Naive thymus-derived CD4-positive, alpha-beta T cell (primary cell): Measurements from ENCODE around the gene HMX1. TPM values are rescaled to one million over a fixed set of nuclear protein-coding genes. Genes with fewer than 3 reads are reported as not detected.

Source experiments
- ATAC-seq: fragments of 150-1000 bp; cut with Tn5 transposase; 2 replicates; pipeline ENCODE4 v1.10.0; 2021; ENCODE audit warnings: mild to moderate bottlenecking, moderate library complexity
- CTCF ChIA-PET: fragments of 350-600 bp; sonication (Branson Sonifier 250); formaldehyde crosslinking; loops from one replicate; lab custom pipeline; 2021; ENCODE audit warnings: antibody characterized with exemption; lab: Charles Lee
- POLR2A ChIA-PET: fragments of 350-600 bp; sonication (Branson Sonifier 250); formaldehyde crosslinking; loops from one replicate; lab custom pipeline; 2021; ENCODE audit warnings: antibody characterized with exemption, inconsistent platforms; lab: Charles Lee
- DNase-seq, 9 donors: peaks; one replicate each; pipeline versions ENCODE4 v3.0.0 to v3.0.0-alpha.2; 2020 to 2022; ENCODE audit warnings: mixed read lengths in 1 of 9
- H3K27ac ChIP-seq: one replicate; pipeline ENCODE4 v1.7.0; 2013; ENCODE audit warnings: mild to moderate bottlenecking, low read depth, low read length, moderate library complexity
- H3K27me3 ChIP-seq, 2 donors: one replicate each; pipeline ENCODE4 v1.7.0; 2013; ENCODE audit warnings: low read length in 2 of 2, mild to moderate bottlenecking in 2 of 2, moderate library complexity in 2 of 2; ENCODE audit not compliant: control insufficient read depth in 2 of 2, insufficient read depth in 2 of 2
- H3K36me3 ChIP-seq, 3 experiments: 1 replicate in 2 of 3; 2 replicates in 1 of 3; pipeline ENCODE4 v1.7.0; 2013; ENCODE audit warnings: low read length in 3 of 3, mild to moderate bottlenecking in 3 of 3, moderate library complexity in 1 of 3; ENCODE audit not compliant: insufficient read depth in 3 of 3, control insufficient read depth in 2 of 3
- H3K4me1 ChIP-seq, 2 donors: one replicate each; pipeline ENCODE4 v1.7.0; 2013; ENCODE audit warnings: low read length in 2 of 2, mild to moderate bottlenecking in 2 of 2, moderate library complexity in 1 of 2; ENCODE audit not compliant: control insufficient read depth in 2 of 2, insufficient read depth in 2 of 2
- H3K4me3 ChIP-seq: 2 replicates; pipeline ENCODE4 v1.7.0; 2013; ENCODE audit warnings: mild to moderate bottlenecking, low read length
- H3K9me3 ChIP-seq, 3 experiments: 1 replicate in 2 of 3; 2 replicates in 1 of 3; pipeline ENCODE4 v1.7.0; 2013; ENCODE audit warnings: low read length in 3 of 3; ENCODE audit not compliant: control insufficient read depth in 2 of 3
- H3K27ac Mint-ChIP-seq, 9 donors: one replicate each; pipeline ENCODE4 v1.8.0; 2020 to 2022; ENCODE audit warnings: mixed read lengths in 9 of 9, mild to moderate bottlenecking in 8 of 9, moderate library complexity in 5 of 9, inconsistent platforms in 2 of 9
- H3K27me3 Mint-ChIP-seq, 5 donors: one replicate each; pipeline ENCODE4 v1.8.0; 2021 to 2022; ENCODE audit warnings: mixed read lengths in 5 of 5, mild to moderate bottlenecking in 1 of 5
- H3K36me3 Mint-ChIP-seq, 5 donors: one replicate each; pipeline ENCODE4 v1.8.0; 2020 to 2022; ENCODE audit warnings: mixed read lengths in 5 of 5, mild to moderate bottlenecking in 3 of 5, inconsistent platforms in 1 of 5
- H3K4me1 Mint-ChIP-seq, 7 donors: one replicate each; pipeline ENCODE4 v1.8.0; 2020 to 2022; ENCODE audit warnings: mixed read lengths in 7 of 7, mild to moderate bottlenecking in 3 of 7, inconsistent platforms in 1 of 7
- H3K4me3 Mint-ChIP-seq, 10 donors: one replicate each; pipeline ENCODE4 v1.8.0; 2020 to 2022; ENCODE audit warnings: mild to moderate bottlenecking in 10 of 10, mixed read lengths in 10 of 10, moderate library complexity in 6 of 10, inconsistent platforms in 2 of 10
- H3K9me3 Mint-ChIP-seq, 11 donors: one replicate each; pipeline ENCODE4 v1.8.0; 2020 to 2022; ENCODE audit warnings: mixed read lengths in 11 of 11, mild to moderate bottlenecking in 4 of 11, inconsistent platforms in 1 of 11, moderate library complexity in 1 of 11
- intact Hi-C, 2 donors: fragments of 100-400 bp; cut with micrococcal nuclease; formaldehyde crosslinking; loops; one replicate each; pipeline ENCODE4 v1.15.1; 2023
- polyA plus RNA-seq, 2 donors: library from polyadenylated mRNA; unstranded; fragments of 300-500 nt; fragmentation: Illumina TruSeq; gene quantifications; one replicate each; pipeline ENCODE4 v1.2.3, GENCODE V29; 2021
- total RNA-seq, 6 experiments: library from RNA in 5 of 6; stranded (reverse) in 5 of 6; gene quantifications; 1 replicate in 5 of 6; 2 replicates in 1 of 6; pipeline ENCODE4 v1.2.3 and lab custom pipeline; 2021 to 2026

HMX1 gene
- total and polyA plus RNA-seq, 7 experiments from 2014 or later, result not detected

DNA sequence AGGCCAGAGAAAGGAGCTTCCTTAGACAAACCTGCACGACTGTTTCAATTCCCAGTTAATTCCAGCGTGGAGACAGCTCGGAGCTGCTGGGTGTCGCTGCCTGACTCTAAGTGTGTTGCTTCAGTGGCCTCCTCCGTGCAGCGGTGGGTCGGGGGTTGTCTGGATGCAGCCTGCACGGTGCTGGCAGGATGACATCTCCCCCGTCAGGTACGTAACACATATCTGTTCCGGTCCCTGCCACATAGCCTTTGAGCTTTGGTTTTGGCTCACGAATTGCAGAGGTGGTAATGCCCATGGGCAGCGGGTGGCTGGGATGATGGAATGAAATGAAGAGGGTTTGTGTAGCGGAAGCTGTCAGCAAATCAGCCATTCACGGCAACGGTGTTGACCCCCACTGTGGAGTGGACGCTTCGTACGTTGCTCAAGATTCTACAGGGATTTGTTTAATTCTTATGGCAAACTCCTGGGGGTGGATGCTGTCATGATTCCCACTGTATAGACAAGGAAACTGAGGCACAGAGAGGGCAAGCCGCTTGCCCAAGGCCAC is 33.7 kb upstream of the HMX1 start:
- Mint-ChIP-seq H3K4me3 (no peak overlapping the region), H3K27ac (peak overlapping the region in 1 of 9 donors; percentile 10), H3K9me3 (peaks cover 2 to 18% (median 7%) of the 10 kb centered on the region in 11 donors), H3K27me3 (peaks cover 0 to 13% (median 0%) of the 10 kb centered on the region in 5 donors), H3K36me3 (peaks cover 0 to 3% (median 0%) of the 10 kb centered on the region in 5 donors), H3K4me1 (peaks cover 0 to 3% (median 0%) of the 10 kb centered on the region in 7 donors)
- POLR2A ChIA-PET, result no interaction called here
- Histone ChIP-seq H3K4me1 (no peaks in the 10 kb centered on the region), H3K36me3 (no peaks in the 10 kb centered on the region), H3K27ac (no peak overlapping the region), H3K27me3 (no peaks in the 10 kb centered on the region), H3K4me3 (no peak overlapping the region), H3K9me3 (peaks cover 0 to 11% (median 0%) of the 10 kb centered on the region in 3 experiments)
- DNase-seq, result no peak
- peak; percentile 14 for ATAC-seq
- CTCF ChIA-PET, result no interaction called here
- intact Hi-C loops, result no loop called here

GRCh38 chr4:8904666-8905065 is 33.0 kb upstream of the HMX1 start:
- Histone ChIP-seq H3K4me1 (no peaks in the 10 kb centered on the region), H3K4me3 (no peak overlapping the region), H3K36me3 (no peaks in the 10 kb centered on the region), H3K27me3 (no peaks in the 10 kb centered on the region), H3K27ac (no peak overlapping the region), H3K9me3 (peaks cover 0 to 11% (median 0%) of the 10 kb centered on the region in 3 experiments)
- POLR2A ChIA-PET, result no interaction called here
- intact Hi-C loops, result no loop called here
- CTCF ChIA-PET, result no interaction called here
- peaks cover 0 to 13% (median 0%) of the 10 kb centered on the region in 5 donors for H3K27me3 Mint-ChIP-seq
- no peak overlapping the region for H3K4me3 Mint-ChIP-seq
- peaks cover 2 to 18% (median 7%) of the 10 kb centered on the region in 11 donors for H3K9me3 Mint-ChIP-seq
- peaks cover 0 to 3% (median 0%) of the 10 kb centered on the region in 7 donors for H3K4me1 Mint-ChIP-seq
- ATAC-seq, result no peak
- peaks cover 0 to 3% (median 0%) of the 10 kb centered on the region in 5 donors for H3K36me3 Mint-ChIP-seq
- H3K27ac Mint-ChIP-seq, result peak overlapping the region in 1 of 9 donors; percentile 53
- no peak for DNase-seq

DNA sequence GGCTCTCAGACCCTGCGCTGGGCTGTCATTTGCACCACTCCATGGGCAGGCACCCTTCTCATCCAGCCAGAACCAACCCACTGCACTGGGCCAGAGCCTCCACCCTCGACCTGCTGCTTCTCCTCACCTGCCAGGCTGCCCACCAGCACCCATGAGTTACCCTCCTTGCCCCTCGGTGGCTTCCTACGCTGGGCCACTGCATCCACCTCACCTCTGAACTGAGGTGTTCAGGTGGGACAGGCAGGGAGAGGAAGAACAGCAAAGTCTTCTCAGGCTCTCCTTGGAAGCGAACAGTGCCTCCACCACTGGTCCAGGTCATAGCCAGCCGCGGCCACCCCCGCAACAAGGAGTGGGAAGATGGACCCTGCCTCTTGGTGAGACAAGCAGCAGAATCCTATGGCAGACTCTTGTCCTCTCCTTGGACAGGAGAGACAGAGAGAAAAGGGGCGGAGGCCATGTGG is 32.4 kb upstream of the HMX1 start:
- intact Hi-C loops, result no loop called here
- DNase-seq, result no peak
- POLR2A ChIA-PET, result no interaction called here

GRCh38 chr4:8901335-8901734 is 29.7 kb upstream of the HMX1 start:
- no peaks in the 10 kb centered on the region for H3K36me3 ChIP-seq
- H3K27me3 Mint-ChIP-seq, result peaks cover 3 to 20% (median 8%) of the 10 kb centered on the region in 5 donors
- ChIA-PET POLR2A (no interaction called here), CTCF (no interaction called here)
- intact Hi-C loops, result no loop called here
- H3K4me1 Mint-ChIP-seq, result no peaks in the 10 kb centered on the region
- H3K4me3 Mint-ChIP-seq, result no peak overlapping the region
- H3K4me3 ChIP-seq, result no peak overlapping the region
- ATAC-seq (no peak), DNase-seq (no peak)
- H3K27ac ChIP-seq, result no peak overlapping the region
- H3K27ac Mint-ChIP-seq, result no peak overlapping the region
- peaks cover 0 to 3% (median 0%) of the 10 kb centered on the region in 5 donors for H3K36me3 Mint-ChIP-seq
- H3K4me1 ChIP-seq, result no peaks in the 10 kb centered on the region
- peaks cover 0 to 11% (median 0%) of the 10 kb centered on the region in 3 experiments for H3K9me3 ChIP-seq
- no peaks in the 10 kb centered on the region for H3K27me3 ChIP-seq
- H3K9me3 Mint-ChIP-seq, result peaks cover 2 to 18% (median 7%) of the 10 kb centered on the region in 11 donors

More for the DNA sequence above, 32.4 kb upstream of the HMX1 start:
- H3K4me1 Mint-ChIP-seq, result peaks cover 0 to 3% (median 0%) of the 10 kb centered on the region in 7 donors
- no peak for ATAC-seq
- Histone ChIP-seq H3K27ac (no peak overlapping the region), H3K4me1 (no peaks in the 10 kb centered on the region), H3K4me3 (no peak overlapping the region), H3K36me3 (no peaks in the 10 kb centered on the region), H3K27me3 (no peaks in the 10 kb centered on the region), H3K9me3 (peaks cover 0 to 11% (median 0%) of the 10 kb centered on the region in 3 experiments)
- peaks cover 0 to 13% (median 0%) of the 10 kb centered on the region in 5 donors for H3K27me3 Mint-ChIP-seq
- CTCF ChIA-PET, result no interaction called here
- H3K27ac Mint-ChIP-seq, result no peak overlapping the region
- peaks cover 2 to 18% (median 7%) of the 10 kb centered on the region in 11 donors for H3K9me3 Mint-ChIP-seq
- H3K36me3 Mint-ChIP-seq, result peaks cover 0 to 3% (median 0%) of the 10 kb centered on the region in 5 donors
- no peak overlapping the region for H3K4me3 Mint-ChIP-seq

DNA sequence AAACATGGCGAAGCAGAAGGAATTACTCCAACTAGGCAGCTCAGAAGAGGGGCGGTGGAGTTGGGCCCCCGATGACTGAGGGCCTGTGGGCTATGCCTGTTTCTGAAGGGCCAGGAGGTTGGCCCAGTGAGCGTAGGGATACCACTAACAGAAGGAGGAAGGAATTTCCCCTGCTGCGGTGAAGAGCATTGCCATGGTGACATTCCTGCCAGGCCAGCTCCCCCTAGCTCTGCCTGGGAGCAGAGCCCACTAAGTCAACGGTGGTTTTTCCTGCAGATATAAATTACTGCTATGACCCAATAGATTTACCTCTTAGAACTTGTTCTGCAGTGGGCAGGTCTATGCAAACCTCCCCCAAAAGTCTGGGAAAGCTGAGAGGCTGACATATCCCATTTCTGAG is 28.9 kb upstream of the HMX1 start:
- intact Hi-C loops, result no loop called here
- H3K9me3 Mint-ChIP-seq, result peaks cover 2 to 18% (median 7%) of the 10 kb centered on the region in 11 donors
- no peaks in the 10 kb centered on the region for H3K4me1 Mint-ChIP-seq
- H3K27ac Mint-ChIP-seq, result no peak overlapping the region
- H3K27me3 Mint-ChIP-seq, result peaks cover 3 to 20% (median 8%) of the 10 kb centered on the region in 5 donors
- POLR2A ChIA-PET, result no interaction called here
- no peak overlapping the region for H3K4me3 ChIP-seq
- no peak for ATAC-seq
- H3K4me1 ChIP-seq, result no peaks in the 10 kb centered on the region
- peaks cover 0 to 3% (median 0%) of the 10 kb centered on the region in 5 donors for H3K36me3 Mint-ChIP-seq
- no peak overlapping the region for H3K27ac ChIP-seq
- CTCF ChIA-PET, result no interaction called here
- no peak for DNase-seq
- no peaks in the 10 kb centered on the region for H3K27me3 ChIP-seq
- H3K36me3 ChIP-seq, result no peaks in the 10 kb centered on the region
- H3K4me3 Mint-ChIP-seq, result no peak overlapping the region
- peaks cover 0 to 11% (median 0%) of the 10 kb centered on the region in 3 experiments for H3K9me3 ChIP-seq

DNA sequence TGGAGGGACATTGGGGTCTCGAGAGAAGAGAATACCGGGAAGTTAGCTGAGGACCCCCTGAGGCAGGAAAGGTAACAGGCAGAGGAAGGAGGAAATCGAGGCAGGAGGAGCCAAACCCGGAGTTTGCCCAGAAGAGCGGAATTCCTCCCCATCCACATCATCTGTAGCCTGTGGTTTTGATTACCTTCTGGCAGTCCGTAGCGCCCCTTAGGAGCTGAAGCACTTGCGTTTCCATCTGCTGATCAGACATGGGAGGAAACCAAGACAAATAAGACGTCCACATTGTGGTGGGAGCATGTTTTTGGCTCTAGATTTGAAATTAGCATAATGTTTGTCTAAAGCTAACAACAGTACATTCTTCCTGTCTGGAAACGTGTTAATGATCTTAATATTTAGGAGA is 26.8 kb upstream of the HMX1 start:
- CTCF ChIA-PET, result no interaction called here
- H3K4me3 Mint-ChIP-seq, result no peak overlapping the region
- H3K27ac Mint-ChIP-seq, result no peak overlapping the region
- no peaks in the 10 kb centered on the region for H3K4me1 ChIP-seq
- H3K27me3 ChIP-seq, result no peaks in the 10 kb centered on the region
- H3K27me3 Mint-ChIP-seq, result peaks cover 11 to 23% (median 19%) of the 10 kb centered on the region in 5 donors
- H3K4me1 Mint-ChIP-seq, result no peaks in the 10 kb centered on the region
- peaks cover 0 to 3% (median 0%) of the 10 kb centered on the region in 5 donors for H3K36me3 Mint-ChIP-seq
- peaks cover 0 to 11% (median 0%) of the 10 kb centered on the region in 3 experiments for H3K9me3 ChIP-seq
- intact Hi-C loops, result no loop called here
- no peak overlapping the region for H3K4me3 ChIP-seq
- POLR2A ChIA-PET, result no interaction called here
- peaks cover 2 to 13% (median 7%) of the 10 kb centered on the region in 11 donors for H3K9me3 Mint-ChIP-seq
- H3K36me3 ChIP-seq, result no peaks in the 10 kb centered on the region
- DNase-seq (no peak), ATAC-seq (no peak)
- H3K27ac ChIP-seq, result no peak overlapping the region
